Adrenal gland (tissue), 12 donors: Measurements from ENCODE around the gene C4BPB. TPM values are rescaled to one million over a fixed set of nuclear protein-coding genes. Genes with fewer than 3 reads are reported as not detected.

Experiments used
- DNase-seq, 7 donors: peaks; one replicate each; pipeline ENCODE4 v3.0.0-alpha.2; 2019 to 2020
- H3K27ac ChIP-seq, 5 donors: fragments of 200-600 bp; sonication (generic) in 4 of 5; 1 replicate in 3 of 5; 2 replicates in 2 of 5; pipeline versions ENCODE4 v1.5.1 to v1.8.0; 2016 to 2020; ENCODE audit warnings: mild to moderate bottlenecking in 1 of 5
- H3K27me3 ChIP-seq: fragments of 200-600 bp; 2 replicates; pipeline ENCODE4 v1.8.0; 2021
- H3K36me3 ChIP-seq, 2 donors: fragments of 200-600 bp; replicated peaks in 1 of 2; 1 replicate in 1 of 2; 2 replicates in 1 of 2; pipeline versions ENCODE4 v1.5.1 to v1.8.0; 2018 to 2022
- H3K4me1 ChIP-seq, 2 donors: fragments of 200-600 bp; replicated peaks in 1 of 2; 1 replicate in 1 of 2; 2 replicates in 1 of 2; pipeline versions ENCODE4 v1.5.1 to v1.8.0; 2018 to 2021
- H3K4me3 ChIP-seq, 4 donors: fragments of 200-600 bp; sonication (generic) in 3 of 4; one replicate each; pipeline ENCODE4 v1.5.1; 2016 to 2018
- H3K9me3 ChIP-seq, 3 donors: fragments of 200-600 bp; sonication (generic) in 1 of 3; replicated peaks in 1 of 3; 1 replicate in 2 of 3; 2 replicates in 1 of 3; pipeline versions ENCODE4 v1.5.1 to v1.8.0; 2016 to 2021
- CTCF ChIP-seq, 6 experiments: fragments of 450-650 bp in 4 of 6; fragments of 200-600 bp in 2 of 6; sonication (generic) in 1 of 6; IDR thresholded peaks; 1 replicate in 5 of 6; 2 replicates in 1 of 6; pipeline versions ENCODE4 v1.5.1 to v1.8.0; 2016 to 2021; ENCODE audit warnings: antibody characterized with exemption in 6 of 6, mild to moderate bottlenecking in 2 of 6, moderate library complexity in 1 of 6
- POLR2A ChIP-seq, 2 donors: fragments of 450-650 bp; IDR thresholded peaks; one replicate each; pipeline ENCODE4 v1.6.1; 2017; ENCODE audit warnings: antibody characterized with exemption in 2 of 2, mild to moderate bottlenecking in 2 of 2, moderate library complexity in 1 of 2
- WGBS, 4 donors: extraction: QIAGEN DNeasy Blood & Tissue Kit in 2 of 4; methylation state at CpG; one replicate each; pipeline versions ENCODE4 v1.1.5 to v1.1.7; 2013 to 2017; 5-methylcytosine and 5-hydroxymethylcytosine counted together
- intact Hi-C, 2 donors: fragments of 100-400 bp; cut with DNase I; formaldehyde crosslinking; loops; one replicate each; pipeline versions ENCODE4 v1.14.1 to v1.15.0; 2022 to 2023
- polyA plus RNA-seq, 3 donors: library from polyadenylated mRNA; stranded (reverse); fragments of 200-250 nt in 2 of 3; fragments of 350-450 nt in 1 of 3; fragmentation: Illumina TruSeq in 1 of 3; extraction: RNeasy Lipid Tissue Mini Kit (QIAGEN cat#74804) in 1 of 3; gene quantifications; one replicate each; pipeline ENCODE4 v1.2.3, GENCODE V29; 2013 to 2014
- total RNA-seq, 9 donors: library from RNA; depleted of rRNA in 4 of 9; stranded (reverse); fragments of >200 nt in 4 of 9; fragments of 120-200 nt in 1 of 9; fragmentation: NEBNext Ultra II Directional in 1 of 9; extraction: Animal tissue kit (Norgen Biotek cat#: 25700) in 1 of 9; gene quantifications; one replicate each; pipeline versions ENCODE4 v1.1.0 to v1.2.4, GENCODE V29; 2013 to 2023
- donor health status: healthy with polysubstance abuse.
- donor health status: Bipolar disorder and iron deficiency.
- donor health status: DM: yes; HTN: yes; CAD: no.
- donor health status: DM: no; HTN: no; CAD: no.
- donor health status: DM: no; HTN: no; CAD: no.
- donor health status: DM: yes; HTN: yes; CAD: no.

The C4BPB gene
- total and polyA plus RNA-seq, 12 donors: 0.20 to 1.4 (median 0.50) TPM; not detected in 2

GRCh38 chr1:207093944-207094343, 5.3 kb downstream of the C4BPB start:
- TF ChIP-seq CTCF (IDR thresholded peaks at IDR 0.05) (no peak), POLR2A (IDR thresholded peaks at IDR 0.05) (no peak)
- H3K27me3 ChIP-seq: no peaks in the 10 kb centered on the region
- no peaks in the 10 kb centered on the region for H3K9me3 ChIP-seq
- no peak for DNase-seq
- peaks cover 0 to 3% of the 10 kb centered on the region in 2 donors for H3K4me1 ChIP-seq
- no peak overlapping the region for H3K27ac ChIP-seq
- no peaks in the 10 kb centered on the region for H3K36me3 ChIP-seq
- intact Hi-C loops: no loop called here
- 52 to 89% (median 66%) methylated on average over 2 of the region's 2 CpGs for WGBS, 4 donors
- H3K4me3 ChIP-seq: no peak overlapping the region

DNA sequence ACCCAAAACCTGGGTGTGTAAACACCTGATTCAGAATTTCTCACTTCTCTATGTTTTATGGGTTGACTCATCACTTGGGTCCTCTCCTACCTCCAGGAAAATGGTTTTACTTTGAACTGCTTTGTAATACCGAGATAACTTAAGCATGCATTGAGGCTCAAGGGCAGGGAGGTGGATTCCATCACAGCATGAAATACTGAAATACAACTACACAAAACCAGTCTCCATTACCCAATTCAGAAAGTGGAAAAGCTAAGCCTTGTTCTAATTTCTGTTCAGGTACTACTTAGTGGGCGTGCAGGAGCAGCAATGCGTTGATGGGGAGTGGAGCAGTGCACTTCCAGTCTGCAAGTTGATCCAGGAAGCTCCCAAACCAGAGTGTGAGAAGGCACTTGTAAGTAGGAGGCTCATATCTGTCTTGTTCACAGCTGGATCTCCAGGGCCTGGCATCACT, 9.2 kb downstream of the C4BPB start:
- H3K27ac ChIP-seq: no peak overlapping the region
- intact Hi-C loops: no loop called here

DNA sequence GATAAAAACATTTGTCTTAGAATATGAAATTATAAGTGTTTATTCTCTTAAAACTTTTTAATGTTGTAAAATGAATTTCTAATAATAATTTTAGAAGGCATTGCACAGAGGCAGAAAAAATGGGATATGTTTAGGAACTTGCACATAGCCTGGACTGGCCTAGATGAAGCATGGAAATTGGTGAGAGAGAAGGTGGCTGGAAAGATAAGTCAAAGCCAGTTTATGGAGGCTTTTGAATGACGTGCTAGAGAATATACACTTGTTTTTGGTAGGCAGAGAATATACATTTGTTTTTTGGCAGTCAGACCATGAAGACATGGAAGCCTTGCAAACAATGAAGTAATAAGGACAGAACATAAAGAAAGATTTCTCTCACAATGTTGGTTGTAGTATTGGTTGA, 13.1 kb downstream of the C4BPB start:
- no peak overlapping the region for H3K27ac ChIP-seq

More for the DNA sequence above, 9.2 kb downstream of the C4BPB start:
- WGBS, 4 donors: 81 to 98% (median 92%) methylated on average over 3 of the region's 3 CpGs
- Histone ChIP-seq H3K27me3 (no peaks in the 10 kb centered on the region), H3K4me1 (no peaks in the 10 kb centered on the region), H3K36me3 (no peaks in the 10 kb centered on the region), H3K4me3 (no peak overlapping the region), H3K9me3 (no peaks in the 10 kb centered on the region)
- no peak for TF ChIP-seq POLR2A (IDR thresholded peaks at IDR 0.05)
- TF ChIP-seq CTCF (IDR thresholded peaks at IDR 0.05): no peak
- no peak for DNase-seq

GRCh38 chr1:207102146-207102545, 13.5 kb downstream of the C4BPB start:
- no peak for DNase-seq
- intact Hi-C loops: no loop called here
- H3K27me3 ChIP-seq: no peaks in the 10 kb centered on the region

More for the DNA sequence above, 13.1 kb downstream of the C4BPB start:
- no peaks in the 10 kb centered on the region for H3K9me3 ChIP-seq
- H3K36me3 ChIP-seq: no peaks in the 10 kb centered on the region
- intact Hi-C loops: no loop called here
- H3K27me3 ChIP-seq: no peaks in the 10 kb centered on the region
- no peaks in the 10 kb centered on the region for H3K4me1 ChIP-seq
- no peak for DNase-seq
- WGBS, 4 donors: 74 to 87% (median 80%) methylated on average over 1 of the region's 1 CpG
- no peak overlapping the region for H3K4me3 ChIP-seq
- no peak for TF ChIP-seq POLR2A (IDR thresholded peaks at IDR 0.05)

More at GRCh38 chr1:207102146-207102545, 13.5 kb downstream of the C4BPB start:
- 61 to 73% (median 67%) methylated on average over 5 of the region's 5 CpGs for WGBS, 4 donors
- H3K9me3 ChIP-seq: no peaks in the 10 kb centered on the region
- H3K27ac ChIP-seq: no peak overlapping the region
- no peaks in the 10 kb centered on the region for H3K36me3 ChIP-seq
- TF ChIP-seq CTCF (IDR thresholded peaks at IDR 0.05): no peak
- TF ChIP-seq POLR2A (IDR thresholded peaks at IDR 0.05): no peak
- H3K4me1 ChIP-seq: no peaks in the 10 kb centered on the region
- no peak overlapping the region for H3K4me3 ChIP-seq
